Activated T-cell treated with anti-CD3 and anti-CD28 coated beads, Interleukin-2, amount 50 U/mL, for 72 hours (primary cell): ENCODE measurements around the gene RPRD1B. TPM values are rescaled to one million over a fixed set of nuclear protein-coding genes. Genes with fewer than 3 reads are reported as not detected.
A peak's percentile ranks its signal among the peaks of the same experiment; 100 is the strongest.

Experiments
- ATAC-seq, 2 donors: fragments of 150-1000 bp; cut with Tn5 transposase; replicated peaks in 1 of 2; 2 replicates each; pipeline ENCODE4 v1.10.0; 2021; ENCODE audit warnings: moderate library complexity in 2 of 2, mild to moderate bottlenecking in 1 of 2
- DNase-seq, 2 donors: peaks; one replicate each; pipeline ENCODE4 v3.0.0; 2021 to 2022; ENCODE audit warnings: mixed read lengths in 1 of 2
- H3K27ac Mint-ChIP-seq: one replicate; pipeline ENCODE4 v1.8.0; 2022; ENCODE audit warnings: mild to moderate bottlenecking, moderate library complexity, mixed read lengths
- H3K27me3 Mint-ChIP-seq: one replicate; pipeline ENCODE4 v1.8.0; 2022; ENCODE audit warnings: low read depth, mixed read lengths
- H3K36me3 Mint-ChIP-seq, 2 donors: one replicate each; pipeline ENCODE4 v1.8.0; 2022; ENCODE audit warnings: mixed read lengths in 2 of 2, mild to moderate bottlenecking in 1 of 2; ENCODE audit not compliant: insufficient read depth in 2 of 2
- H3K4me1 Mint-ChIP-seq: one replicate; pipeline ENCODE4 v1.8.0; 2022; ENCODE audit warnings: low read depth, mixed read lengths
- H3K4me3 Mint-ChIP-seq, 2 donors: one replicate each; pipeline ENCODE4 v1.8.0; 2022; ENCODE audit warnings: mild to moderate bottlenecking in 2 of 2, mixed read lengths in 2 of 2, moderate library complexity in 2 of 2
- H3K9me3 Mint-ChIP-seq, 2 donors: one replicate each; pipeline ENCODE4 v1.8.0; 2022; ENCODE audit warnings: mixed read lengths in 2 of 2
- total RNA-seq, 2 donors: library from RNA; stranded (reverse); gene quantifications; one replicate each; pipeline ENCODE4 v1.2.3, GENCODE V29; 2022

Gene RPRD1B
- total RNA-seq: 10 to 100 TPM; 33.3 to 52.3 TPM

GRCh38 chr20:38033330-38034107 is at the start of gene RPRD1B, which contains the start of gene TTI1:
Gene RPRD1B (plus strand): TSS chr20:38033746. CDS start chr20:38033948, 202 bp downstream.
Gene TTI1 (minus strand): TSS chr20:38033456. CDS start chr20:38013816, 19,640 bp downstream.
- H3K4me3 Mint-ChIP-seq: peak within 1 kb of the TSS; percentile 84 to 98
- peak within 1 kb of the TSS; percentile 95 for H3K27ac Mint-ChIP-seq
- peaks cover 70% of the 10 kb centered on the region for H3K4me1 Mint-ChIP-seq
- DNase-seq (peak; percentile 89 to 91), ATAC-seq (peak; percentile 90)
- H3K27me3 Mint-ChIP-seq: no peaks in the 10 kb centered on the region
- no peaks in the 10 kb centered on the region for H3K9me3 Mint-ChIP-seq
- H3K36me3 Mint-ChIP-seq: peaks cover 6 to 11% of the 10 kb centered on the region in 2 donors

GRCh38 chr20:37984018-37984785 is 49.3 kb upstream of the RPRD1B start:
- no peaks in the 10 kb centered on the region for H3K4me1 Mint-ChIP-seq
- no peak for ATAC-seq
- DNase-seq: no peak
- H3K27ac Mint-ChIP-seq: no peak overlapping the region
- H3K27me3 Mint-ChIP-seq: no peaks in the 10 kb centered on the region
- H3K36me3 Mint-ChIP-seq: peaks cover 5 to 8% of the 10 kb centered on the region in 2 donors
- no peaks in the 10 kb centered on the region for H3K9me3 Mint-ChIP-seq
- H3K4me3 Mint-ChIP-seq: no peak overlapping the region

DNA sequence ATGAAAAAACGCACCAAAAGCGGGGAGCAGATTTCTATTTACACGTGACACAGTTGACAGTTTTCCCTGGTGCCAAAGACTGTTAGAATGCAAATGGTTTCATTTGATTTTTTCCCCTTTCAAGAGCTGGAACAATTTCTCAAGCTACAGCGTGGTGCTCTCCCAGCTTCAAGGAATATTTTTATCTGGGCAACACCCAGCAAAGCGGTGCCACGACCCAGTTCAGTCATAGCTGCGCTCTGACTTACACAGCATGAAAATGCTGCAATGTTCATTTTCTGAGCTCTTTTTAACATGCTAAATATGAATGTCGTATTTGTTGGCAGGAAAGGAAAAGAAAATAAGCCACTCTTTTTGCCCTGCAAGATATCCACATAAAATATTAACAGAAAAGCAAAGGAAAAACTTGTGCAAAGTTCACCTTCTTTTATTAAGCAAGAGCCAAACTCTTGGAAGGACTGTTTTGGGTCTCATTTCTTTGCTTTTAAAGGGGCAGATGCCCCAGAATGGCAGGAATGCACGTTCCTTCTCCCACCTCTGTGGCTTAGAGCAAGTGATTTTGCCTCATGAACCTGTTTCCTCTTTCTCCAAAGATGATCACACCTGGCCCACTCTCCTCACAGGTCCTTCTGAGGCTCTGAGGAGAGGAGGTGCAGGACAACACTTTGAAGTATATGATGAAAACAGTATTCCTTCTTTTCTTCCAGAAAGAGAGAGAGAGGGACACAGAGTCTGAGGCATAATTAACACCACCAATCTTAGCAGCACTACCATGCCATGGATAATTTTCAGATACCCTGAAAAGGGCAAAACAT is 47.3 kb upstream of the RPRD1B start:
- Mint-ChIP-seq H3K9me3 (no peaks in the 10 kb centered on the region), H3K4me3 (no peak overlapping the region), H3K27ac (no peak overlapping the region), H3K4me1 (peaks cover 18% of the 10 kb centered on the region), H3K27me3 (no peaks in the 10 kb centered on the region), H3K36me3 (peaks cover 10 to 21% of the 10 kb centered on the region in 2 donors)
- no peak for ATAC-seq
- no peak for DNase-seq

DNA sequence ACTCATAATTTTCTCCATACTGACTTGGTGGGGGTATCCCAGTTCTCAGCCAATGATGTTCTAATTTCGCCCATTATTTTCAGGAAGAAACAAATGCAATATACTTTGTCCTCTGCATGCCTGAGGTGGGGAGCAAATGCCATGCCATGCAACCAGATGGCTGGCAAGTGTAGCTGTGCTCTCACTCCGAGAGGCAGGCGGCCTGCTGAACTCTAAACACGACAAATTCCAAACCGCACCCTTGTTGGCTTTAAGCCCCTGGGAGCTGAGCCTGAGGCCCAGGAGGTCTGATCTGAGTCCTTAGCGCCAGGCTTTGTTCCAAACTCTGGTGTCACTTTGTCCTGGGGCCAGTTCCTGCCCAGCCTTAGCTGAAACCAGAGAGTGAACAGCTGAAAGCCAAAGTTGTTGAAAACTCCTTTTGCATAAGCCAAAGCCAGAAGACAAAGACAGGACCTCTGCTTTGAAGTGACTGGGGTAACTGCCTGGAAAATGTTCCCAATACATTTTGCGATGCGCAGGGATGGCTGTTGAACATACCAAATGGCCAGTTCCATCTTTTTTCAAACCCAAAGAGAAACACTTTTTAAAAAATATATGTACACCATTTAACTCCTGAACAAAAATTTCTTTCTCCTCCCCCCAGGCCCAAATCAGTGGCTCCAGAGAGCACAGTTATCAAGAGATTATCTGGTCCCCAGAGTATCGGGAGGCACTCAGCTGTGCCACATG is 46.5 kb upstream of the RPRD1B start:
- Mint-ChIP-seq H3K4me3 (no peak overlapping the region), H3K27ac (no peak overlapping the region), H3K27me3 (no peaks in the 10 kb centered on the region), H3K36me3 (peaks cover 10 to 18% of the 10 kb centered on the region in 2 donors), H3K4me1 (peaks cover 26% of the 10 kb centered on the region), H3K9me3 (no peaks in the 10 kb centered on the region)
- DNase-seq (no peak), ATAC-seq (no peak)

GRCh38 chr20:37987602-37988290 is 45.8 kb upstream of the RPRD1B start:
- no peaks in the 10 kb centered on the region for H3K27me3 Mint-ChIP-seq
- peaks cover 30% of the 10 kb centered on the region for H3K4me1 Mint-ChIP-seq
- no peak for DNase-seq
- peaks cover 10 to 18% of the 10 kb centered on the region in 2 donors for H3K36me3 Mint-ChIP-seq
- H3K4me3 Mint-ChIP-seq: no peak overlapping the region
- no peak for ATAC-seq
- H3K9me3 Mint-ChIP-seq: no peaks in the 10 kb centered on the region
- no peak overlapping the region for H3K27ac Mint-ChIP-seq

DNA sequence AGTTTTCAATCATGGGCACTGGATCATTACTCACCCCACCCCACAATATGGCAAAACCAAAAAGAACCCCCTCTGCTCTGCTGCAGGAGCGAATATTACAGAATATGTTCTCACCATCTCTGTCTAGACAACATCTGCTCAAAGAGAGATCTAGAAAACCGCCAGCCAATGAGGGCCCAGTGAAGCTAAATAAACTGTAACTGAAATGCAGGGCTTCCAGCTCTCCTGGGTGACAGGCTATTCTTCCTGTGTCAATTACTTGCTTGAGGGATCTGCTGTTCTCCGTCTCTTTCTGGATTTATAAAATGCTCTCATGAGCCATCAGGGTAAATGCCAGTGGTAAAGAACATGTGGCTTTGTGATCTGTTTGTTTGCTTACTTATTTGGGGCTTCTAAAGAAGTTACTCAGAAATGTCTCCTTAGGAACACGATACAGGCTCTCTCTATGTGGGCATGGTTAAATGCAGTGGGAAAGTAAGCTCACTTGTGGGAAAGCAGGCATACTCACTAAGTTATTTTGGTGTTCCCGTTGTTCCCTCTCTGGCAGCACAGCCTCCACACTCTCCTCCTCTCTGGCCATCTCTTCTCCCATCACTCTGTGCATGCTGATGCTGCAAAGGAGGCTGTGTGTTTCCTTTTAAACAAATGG is 45.1 kb upstream of the RPRD1B start:
- H3K9me3 Mint-ChIP-seq: no peaks in the 10 kb centered on the region
- no peak for ATAC-seq
- no peak overlapping the region for H3K27ac Mint-ChIP-seq
- no peak overlapping the region for H3K4me3 Mint-ChIP-seq
- no peak for DNase-seq
- H3K36me3 Mint-ChIP-seq: peaks cover 10 to 18% of the 10 kb centered on the region in 2 donors
- H3K4me1 Mint-ChIP-seq: peaks cover 34% of the 10 kb centered on the region
- H3K27me3 Mint-ChIP-seq: no peaks in the 10 kb centered on the region

- ATAC-seq (no peak), DNase-seq (no peak)
- no peaks in the 10 kb centered on the region for H3K27me3 Mint-ChIP-seq
- H3K4me3 Mint-ChIP-seq: peak overlapping the region in 1 of 2 donors; percentile 84
- H3K4me1 Mint-ChIP-seq: peaks cover 34% of the 10 kb centered on the region
- no peaks in the 10 kb centered on the region for H3K9me3 Mint-ChIP-seq
- peak overlapping the region; percentile 93 for H3K27ac Mint-ChIP-seq
- peaks cover 10 to 22% of the 10 kb centered on the region in 2 donors for H3K36me3 Mint-ChIP-seq
Observed at GRCh38 chr20:37989601-37990295, 43.8 kb upstream of the RPRD1B start.

- Mint-ChIP-seq H3K4me3 (peak overlapping the region; percentile 57 to 84), H3K9me3 (no peaks in the 10 kb centered on the region), H3K4me1 (peaks cover 34% of the 10 kb centered on the region), H3K27ac (peak overlapping the region; percentile 93), H3K36me3 (peaks cover 12 to 25% of the 10 kb centered on the region in 2 donors), H3K27me3 (no peaks in the 10 kb centered on the region)
- ATAC-seq: peak; percentile 91 to 94
- DNase-seq: peak; percentile 87 to 89
Observed at GRCh38 chr20:37990571-37991151, 42.9 kb upstream of the RPRD1B start.

DNA sequence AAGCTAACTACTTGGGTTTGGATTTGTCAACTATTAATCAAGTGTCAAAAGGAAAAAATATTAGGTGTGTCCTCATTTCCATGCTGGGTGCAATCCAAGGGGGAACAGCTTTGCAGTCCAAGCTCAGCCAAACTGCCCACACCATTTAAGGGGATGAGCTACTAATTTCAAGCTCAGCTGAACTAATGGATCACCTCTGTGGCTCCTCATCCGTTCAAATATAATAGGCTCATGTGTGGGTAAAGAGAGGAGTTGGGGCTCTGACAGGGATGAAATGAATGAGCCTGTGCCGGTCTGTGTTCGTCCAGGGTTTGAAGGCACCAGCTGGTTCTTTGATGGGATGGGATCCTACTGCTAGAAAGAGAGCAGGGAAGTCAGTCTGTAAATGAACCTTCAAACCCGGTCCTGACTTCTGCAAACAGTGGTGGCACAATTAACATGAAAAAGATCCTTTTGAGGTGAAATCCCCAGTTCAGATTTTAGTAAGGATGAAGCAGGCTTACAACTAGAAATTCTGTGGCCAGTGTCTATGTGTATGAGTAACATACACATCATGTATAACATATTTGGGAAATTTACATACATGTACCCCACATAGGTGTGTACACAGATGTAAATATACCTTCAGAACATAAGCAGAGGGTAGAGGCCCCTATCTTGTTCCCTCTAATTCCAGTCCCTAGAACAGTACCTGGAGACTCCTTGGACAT is 42.2 kb upstream of the RPRD1B start:
- H3K36me3 Mint-ChIP-seq: peaks cover 12 to 25% of the 10 kb centered on the region in 2 donors
- no peaks in the 10 kb centered on the region for H3K27me3 Mint-ChIP-seq
- DNase-seq: no peak
- H3K4me1 Mint-ChIP-seq: peaks cover 34% of the 10 kb centered on the region
- peak; percentile 53 to 62 for ATAC-seq
- no peaks in the 10 kb centered on the region for H3K9me3 Mint-ChIP-seq
- H3K4me3 Mint-ChIP-seq: peak overlapping the region; percentile 57 to 84
- H3K27ac Mint-ChIP-seq: peak overlapping the region; percentile 93

DNA sequence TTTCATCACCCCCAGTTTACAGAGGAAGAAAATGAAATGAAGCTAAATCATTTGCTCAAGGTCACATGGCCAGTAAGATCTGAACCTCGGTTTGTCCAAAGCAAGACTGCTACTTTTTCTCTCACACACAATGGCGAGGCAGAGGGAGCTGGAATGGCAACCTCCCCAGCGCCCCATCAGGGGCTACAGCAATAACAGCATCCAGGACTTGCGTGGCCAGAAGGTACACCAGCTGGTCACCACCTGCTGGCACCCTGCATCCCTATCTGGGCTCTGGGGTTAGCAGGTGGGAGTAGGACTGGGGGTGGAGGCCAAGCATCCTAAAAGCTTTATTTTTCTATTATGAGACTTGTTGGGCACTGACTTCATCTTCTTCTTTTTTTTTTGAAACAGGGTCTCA is 41.6 kb upstream of the RPRD1B start:
- no peaks in the 10 kb centered on the region for H3K27me3 Mint-ChIP-seq
- no peaks in the 10 kb centered on the region for H3K9me3 Mint-ChIP-seq
- peak overlapping the region; percentile 33 for H3K27ac Mint-ChIP-seq
- H3K4me1 Mint-ChIP-seq: peaks cover 34% of the 10 kb centered on the region
- ATAC-seq (no peak), DNase-seq (no peak)
- H3K4me3 Mint-ChIP-seq: peak overlapping the region in 1 of 2 donors; percentile 84
- peaks cover 12 to 30% of the 10 kb centered on the region in 2 donors for H3K36me3 Mint-ChIP-seq
